K562 (cell line): ENCODE measurements around the gene DBI.

Experiments
- CTCF ChIP-seq, 3 experiments: IDR thresholded peaks in 2 of 3; conservative IDR thresholded peaks in 1 of 3; 2 replicates each; pipeline ENCODE4 v1.5.1; 2011 to 2012; ENCODE audit warnings: low read length in 3 of 3, mild to moderate bottlenecking in 3 of 3, control low read depth in 2 of 3, improper control_type of control experiment in 1 of 3, inconsistent platforms in 1 of 3, low read depth in 1 of 3, mixed read lengths in 1 of 3, moderate library complexity in 1 of 3; ENCODE audit not compliant: insufficient read depth in 2 of 3
- RFX7 ChIP-seq: fragments of 250-450 bp; sonication (Bioruptor Pico); IDR thresholded peaks from 2 replicates; pipeline ENCODE4 v1.5.1; 2021; ENCODE audit warnings: mild to moderate bottlenecking
- SMC3 ChIP-seq: conservative IDR thresholded peaks from 2 replicates; pipeline ENCODE4 v1.6.1; 2011; ENCODE audit warnings: low read depth, low read length, improper control_type of control experiment; ENCODE audit not compliant: insufficient read depth
- ZBTB8A ChIP-seq: fragments of 450-650 bp; IDR thresholded peaks from 2 replicates; pipeline ENCODE4 v1.6.1; 2018; ENCODE audit warnings: mild to moderate bottlenecking, moderate library complexity; ENCODE audit not compliant: partially characterized antibody
- ZFX ChIP-seq: sonication (generic); formaldehyde crosslinking; IDR thresholded peaks from 2 replicates; pipeline ENCODE4 v1.8.0; 2022; ENCODE audit warnings: mild to moderate bottlenecking, missing genetic modification reagents, moderate library complexity

DNA sequence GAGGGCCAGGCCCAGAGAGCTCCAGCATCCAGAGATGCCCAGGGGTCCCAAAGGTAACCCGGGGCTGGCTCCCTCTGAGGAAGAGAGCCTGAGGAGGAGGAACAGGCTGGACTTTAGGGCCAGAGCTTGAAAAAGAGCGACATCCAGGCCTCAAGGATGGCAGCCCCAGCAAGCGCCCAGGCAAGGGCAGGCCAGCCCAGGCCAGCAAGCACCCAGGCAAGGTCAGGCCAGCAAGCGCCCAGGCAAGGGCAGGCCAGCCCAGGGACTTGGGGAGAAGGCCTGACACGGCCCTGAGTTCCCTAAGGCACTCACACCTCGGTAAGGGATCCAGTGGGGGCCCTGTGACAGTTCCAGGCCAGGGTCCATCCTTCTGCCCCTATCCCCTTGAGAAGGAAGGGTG lies 30.4 kb downstream of the DBI start:
- TF ChIP-seq RFX7 (CRISPR knock-in tag) (no peak), CTCF (IDR thresholded peaks at IDR 0.05 in 2 of 3, conservative IDR thresholded peaks at IDR 0.05 in 1 of 3; ENCODE audit: insufficient read depth in 2 of 3, low read depth in 1 of 3, low read length in 3 of 3) (no peak), SMC3 (no peak), ZBTB8A (no peak), ZFX (CRISPR knock-in tag) (no peak)
